SHP77 treated with DMSO at 0.1 percent for 48 hours (cell line): Measurements from ENCODE around the gene NFE2L1.
"Not testable (repeated sequence)": the region's sequence is repeated elsewhere in the genome, so short reads cannot be mapped to it uniquely, and the experiment has no call there.

Experiments used
- DNase-seq: peaks from one replicate; lab custom pipeline; 2025; lab: John Stamatoyannopoulos, UW

Gene NFE2L1

DNA sequence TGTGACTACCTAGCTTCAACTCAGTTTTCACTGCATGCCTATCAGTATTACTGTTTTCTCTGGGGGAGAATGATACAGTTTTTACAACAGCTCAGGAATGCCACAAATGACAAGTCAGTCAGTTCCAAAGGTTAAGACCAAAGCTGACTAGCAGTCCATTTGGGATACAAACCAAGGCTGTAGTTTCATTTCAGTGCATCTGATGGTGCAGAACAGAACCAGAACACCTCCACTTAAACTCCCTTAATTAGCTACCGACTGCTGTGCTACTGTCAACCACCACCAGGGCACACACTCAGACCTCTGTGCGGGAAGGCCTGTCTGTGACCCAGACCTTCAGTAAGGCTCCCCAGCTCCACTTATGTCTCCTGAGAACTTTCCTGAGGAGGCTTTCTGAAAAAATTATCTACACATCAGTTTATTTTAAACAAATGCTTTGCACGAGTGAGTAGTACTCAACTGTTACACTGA, 20.4 kb downstream of the NFE2L1 start:
- no peak for DNase-seq

DNA sequence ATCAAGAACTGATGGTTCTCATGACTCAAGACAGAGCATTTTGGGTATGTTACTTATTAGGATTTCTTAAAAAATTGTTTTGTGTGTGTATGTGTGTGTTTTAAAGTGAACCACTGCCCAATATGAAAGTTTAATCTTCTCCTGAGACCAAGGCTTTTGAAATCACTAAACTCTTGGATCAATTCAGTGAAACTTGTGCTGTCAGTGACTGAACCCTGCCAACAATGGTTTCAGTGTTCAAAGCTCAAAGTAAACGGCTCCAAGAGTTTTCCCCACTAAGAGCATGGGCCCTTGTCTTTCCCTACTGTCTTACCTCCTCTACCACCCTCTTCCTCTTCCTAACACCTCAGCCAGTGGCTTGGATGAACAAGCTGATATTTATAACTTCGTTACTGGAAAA, 22.0 kb downstream of the NFE2L1 start:
- no peak for DNase-seq

DNA sequence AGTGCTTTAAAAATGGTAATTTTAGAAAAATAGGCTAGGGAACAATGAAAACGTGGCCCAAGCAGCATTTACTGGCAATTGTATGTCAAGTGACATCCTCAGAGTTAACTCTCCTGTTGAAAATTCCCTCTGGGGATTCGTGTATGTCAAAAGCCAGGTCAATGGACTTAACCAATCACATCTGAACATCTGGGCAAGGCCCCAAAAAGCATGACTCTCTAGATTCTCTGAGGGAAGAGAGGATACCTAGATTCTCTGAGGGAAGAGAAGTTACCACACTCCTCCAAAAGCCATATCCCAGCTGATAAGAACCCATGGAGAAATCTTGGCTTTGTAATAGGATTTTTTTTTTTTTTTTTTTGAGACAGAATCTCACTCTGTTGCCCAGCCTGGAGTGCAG, 23.5 kb downstream of the NFE2L1 start:
- DNase-seq, result no peak

DNA sequence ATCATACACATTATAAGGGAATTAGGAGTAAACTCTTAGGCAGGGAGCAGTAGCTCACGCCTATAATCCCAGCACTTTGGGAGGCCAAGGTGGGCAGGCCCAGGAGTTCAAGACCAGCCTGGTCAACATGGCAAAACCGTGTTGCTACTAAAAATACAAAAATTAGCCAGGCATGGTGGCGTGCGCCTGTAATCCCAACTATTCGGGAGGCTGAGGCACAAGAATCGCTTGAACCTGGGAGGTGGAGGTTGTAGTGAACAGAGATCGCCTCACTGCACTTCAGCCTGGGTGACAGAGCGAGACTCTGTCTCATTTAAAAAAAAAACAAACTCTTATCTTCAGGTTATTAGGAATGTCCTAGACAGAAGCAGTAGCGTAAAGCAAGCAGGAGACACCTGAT, 24.7 kb downstream of the NFE2L1 start:
- DNase-seq, result not testable (repeated sequence)

DNA sequence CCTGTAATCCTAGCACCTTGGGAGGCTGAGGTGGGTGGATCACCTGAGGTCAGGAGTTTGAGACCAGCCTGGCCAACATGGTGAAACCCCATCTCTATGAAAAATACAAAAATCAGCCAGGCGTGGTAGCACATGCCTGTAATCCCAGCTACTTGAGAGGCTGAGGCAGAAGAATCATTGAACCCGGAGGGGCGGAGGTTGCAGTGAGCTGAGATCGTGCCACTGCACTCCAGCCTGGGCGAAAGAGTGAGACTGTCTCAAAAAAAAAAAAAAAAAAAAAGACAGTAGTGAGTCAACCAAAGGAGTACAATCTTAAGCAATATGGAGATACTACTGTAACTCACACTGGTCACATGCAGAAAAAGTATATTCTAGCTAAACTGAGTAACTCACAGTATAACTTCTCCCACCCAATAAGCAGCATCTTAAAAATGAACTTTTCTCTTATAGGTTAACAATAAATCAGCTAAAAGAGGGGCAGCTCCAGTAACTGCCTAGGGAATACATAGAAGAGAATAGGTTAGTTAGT, 25.5 kb downstream of the NFE2L1 start:
- not testable (repeated sequence) for DNase-seq

DNA sequence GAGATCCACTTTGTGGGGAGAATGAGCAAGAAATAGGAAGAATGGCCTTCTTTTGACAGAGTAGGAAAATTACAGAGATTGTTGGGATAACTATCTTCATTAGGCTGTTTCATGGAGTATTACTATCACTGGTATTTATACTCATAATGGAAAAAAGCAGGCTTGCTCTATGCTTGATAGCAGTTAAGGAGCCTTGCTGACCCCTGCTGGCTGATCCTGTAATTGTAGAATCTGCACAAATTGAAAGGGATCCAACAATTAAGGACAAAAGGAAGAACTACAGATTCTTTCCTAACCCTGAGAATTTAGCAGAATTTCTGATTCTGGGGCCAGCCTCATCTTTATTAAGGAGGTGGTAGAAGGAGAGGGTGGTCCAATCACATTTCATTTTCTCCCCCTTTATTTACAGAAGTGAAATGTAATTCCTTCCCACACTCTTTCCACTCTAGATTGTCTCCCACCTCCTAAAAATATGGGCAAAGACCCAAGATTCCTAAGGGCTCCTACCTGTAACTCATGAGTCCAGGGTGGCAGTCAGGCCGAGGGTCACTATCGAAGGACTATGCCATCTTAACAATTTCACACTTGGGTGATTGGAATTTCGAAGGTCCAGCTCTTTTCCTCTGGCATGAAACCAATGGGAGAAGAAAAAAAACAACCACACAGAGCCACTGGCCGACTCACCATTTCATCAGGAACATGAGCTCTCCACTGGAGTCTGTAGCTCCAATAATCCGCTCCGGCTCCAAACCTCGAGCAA, 26.3 kb downstream of the NFE2L1 start:
- DNase-seq, result peak; percentile 25

DNA sequence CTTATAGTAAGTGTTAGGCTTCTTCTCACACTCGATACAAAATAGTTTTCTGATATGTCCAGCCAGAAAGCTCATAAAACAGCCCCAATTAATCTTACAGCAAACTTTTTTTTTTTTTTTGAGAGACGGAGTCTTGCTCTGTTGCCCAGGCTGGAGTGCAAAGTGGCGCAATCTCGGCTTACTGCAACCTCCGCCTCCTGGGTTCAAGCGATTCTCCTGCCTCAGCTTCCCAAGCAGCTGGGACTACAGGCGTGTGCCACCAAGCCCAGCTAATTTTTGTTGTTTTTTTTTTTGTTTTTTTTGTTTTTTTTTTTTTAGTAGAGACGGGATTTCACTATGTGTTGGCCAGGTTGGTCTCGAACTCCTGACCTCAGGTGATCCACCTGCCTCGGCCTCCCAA, 29.0 kb downstream of the NFE2L1 start:
- not testable (repeated sequence) for DNase-seq

DNA sequence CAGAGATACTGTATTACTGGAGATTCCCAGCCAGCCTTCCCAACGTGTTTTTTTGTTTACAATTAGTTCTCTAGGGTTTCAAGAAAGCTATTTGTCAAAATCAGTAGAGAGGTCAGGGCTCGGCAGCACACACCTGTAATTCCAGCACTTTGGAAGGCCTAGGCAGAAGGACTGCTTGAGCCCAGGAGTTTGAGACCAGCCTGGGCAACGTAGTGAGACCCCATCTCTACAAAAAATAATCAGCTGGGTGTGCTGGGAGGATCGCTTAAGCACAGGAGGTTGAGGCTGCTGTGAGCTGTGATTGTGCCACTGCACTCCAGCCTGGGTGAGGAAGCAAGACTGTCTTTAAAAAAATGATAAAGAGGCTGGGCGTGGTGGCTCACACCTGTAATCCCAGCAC, 33.7 kb downstream of the NFE2L1 start:
- DNase-seq, result no peak

DNA sequence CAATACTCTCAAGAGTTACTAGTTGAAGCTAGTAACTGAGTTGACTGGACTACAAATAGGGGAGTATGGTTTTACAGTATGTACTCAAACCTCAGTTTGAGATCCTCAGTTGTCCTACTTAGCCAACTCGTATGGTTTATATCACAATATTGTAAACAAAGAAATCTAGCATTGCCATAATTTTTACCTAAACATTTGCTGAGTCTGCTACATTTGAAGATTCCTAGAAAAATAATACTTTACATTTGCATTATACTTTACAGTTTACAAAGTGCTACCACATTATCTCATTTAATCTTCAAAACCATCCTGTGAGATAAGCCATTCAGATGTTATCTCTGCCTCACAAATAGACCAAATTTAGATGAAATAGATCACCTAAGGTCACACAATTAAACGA, 36.8 kb downstream of the NFE2L1 start:
- DNase-seq, result no peak

DNA sequence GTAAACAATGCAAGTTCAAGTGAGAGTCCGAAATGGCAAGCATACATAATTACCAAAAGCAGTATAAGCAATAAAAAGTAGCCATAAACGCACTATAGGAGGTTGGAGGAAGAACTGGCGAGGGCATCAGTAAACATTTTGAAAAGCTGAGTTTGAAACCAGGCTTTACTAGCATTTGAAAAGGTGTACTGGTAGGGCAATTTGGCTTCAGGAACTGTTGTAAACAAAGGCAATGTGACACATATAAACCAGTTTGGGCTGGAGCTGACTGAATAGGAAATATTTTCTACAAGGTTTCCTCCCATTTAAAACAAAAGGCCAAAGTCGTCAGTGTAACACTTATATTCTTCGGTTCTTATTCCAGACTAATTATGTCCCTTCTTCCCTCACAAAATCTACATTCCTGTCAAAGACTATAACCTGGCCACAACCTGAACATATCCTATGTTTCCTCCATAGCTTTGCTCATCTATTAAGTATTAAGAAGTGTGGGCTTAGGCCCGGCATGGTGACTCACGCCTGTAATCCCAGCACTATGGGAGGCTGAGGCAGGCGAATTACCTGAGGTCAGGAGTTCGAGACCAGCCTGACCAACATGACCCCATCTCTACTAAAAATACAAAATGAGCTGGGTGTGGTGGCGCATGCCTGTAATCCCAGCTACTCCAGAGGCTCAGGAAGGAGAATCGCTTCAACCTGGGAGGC, 45.3 kb downstream of the NFE2L1 start:
- DNase-seq, result no peak

DNA sequence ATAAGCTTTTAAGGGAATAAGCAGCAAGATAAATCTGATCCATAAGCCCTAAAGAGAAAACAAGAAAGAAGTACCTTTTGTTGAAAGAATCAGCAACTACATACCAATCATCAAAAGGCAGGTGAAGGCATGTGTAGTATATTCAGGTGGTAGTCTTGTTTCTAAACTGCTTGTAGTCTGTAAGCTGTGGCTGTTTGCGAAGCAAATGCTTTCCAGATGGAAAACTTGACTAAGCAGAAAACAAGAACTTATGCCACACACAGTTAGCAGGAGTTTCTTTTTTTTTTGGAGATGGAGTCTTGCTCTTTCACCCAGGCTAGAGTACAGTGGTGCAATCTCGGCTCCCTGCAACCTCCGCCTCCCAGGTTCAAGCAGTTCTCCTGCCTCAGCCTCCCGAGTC, 47.5 kb downstream of the NFE2L1 start:
- DNase-seq, result no peak

DNA sequence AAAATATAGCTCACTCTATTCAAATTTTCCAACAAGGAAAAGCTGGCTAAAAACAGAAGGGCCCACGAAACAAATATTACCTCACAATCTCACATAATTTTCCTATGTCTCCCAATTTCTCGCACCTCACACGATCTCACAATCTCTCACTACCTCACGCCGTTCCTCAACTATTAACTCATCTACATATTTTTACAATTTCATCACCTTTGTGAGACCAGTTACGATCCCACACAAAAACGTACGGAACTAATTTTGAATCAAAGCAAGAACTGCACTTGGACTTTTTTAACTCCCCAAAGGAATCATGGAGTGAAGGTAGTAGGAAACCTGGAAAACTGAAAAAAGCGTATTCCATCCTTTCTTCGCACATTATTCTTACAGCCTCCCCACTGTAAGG, 52.0 kb downstream of the NFE2L1 start:
- DNase-seq, result no peak

DNA sequence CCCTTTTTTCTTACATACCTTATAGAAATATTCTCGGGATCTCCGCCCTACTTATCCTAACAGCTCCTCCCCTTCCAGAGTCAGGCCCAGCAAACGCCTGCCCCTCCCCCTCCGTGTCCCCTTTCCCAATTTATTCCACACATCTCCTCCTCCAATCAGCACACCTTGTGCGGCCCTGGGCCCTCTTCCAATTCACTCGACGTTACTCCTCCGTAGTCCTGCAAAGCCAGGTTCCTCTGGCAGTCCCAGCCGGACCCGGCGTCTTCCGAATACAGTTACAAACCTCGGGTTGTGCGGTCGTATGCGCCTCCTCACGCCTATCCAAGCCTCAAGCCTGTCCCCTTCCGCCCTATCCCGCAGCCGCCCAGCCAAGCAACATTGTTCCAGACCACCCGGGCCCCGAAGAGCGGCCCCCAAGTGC, 52.4 kb downstream of the NFE2L1 start:
- DNase-seq, result peak; percentile 22

DNA sequence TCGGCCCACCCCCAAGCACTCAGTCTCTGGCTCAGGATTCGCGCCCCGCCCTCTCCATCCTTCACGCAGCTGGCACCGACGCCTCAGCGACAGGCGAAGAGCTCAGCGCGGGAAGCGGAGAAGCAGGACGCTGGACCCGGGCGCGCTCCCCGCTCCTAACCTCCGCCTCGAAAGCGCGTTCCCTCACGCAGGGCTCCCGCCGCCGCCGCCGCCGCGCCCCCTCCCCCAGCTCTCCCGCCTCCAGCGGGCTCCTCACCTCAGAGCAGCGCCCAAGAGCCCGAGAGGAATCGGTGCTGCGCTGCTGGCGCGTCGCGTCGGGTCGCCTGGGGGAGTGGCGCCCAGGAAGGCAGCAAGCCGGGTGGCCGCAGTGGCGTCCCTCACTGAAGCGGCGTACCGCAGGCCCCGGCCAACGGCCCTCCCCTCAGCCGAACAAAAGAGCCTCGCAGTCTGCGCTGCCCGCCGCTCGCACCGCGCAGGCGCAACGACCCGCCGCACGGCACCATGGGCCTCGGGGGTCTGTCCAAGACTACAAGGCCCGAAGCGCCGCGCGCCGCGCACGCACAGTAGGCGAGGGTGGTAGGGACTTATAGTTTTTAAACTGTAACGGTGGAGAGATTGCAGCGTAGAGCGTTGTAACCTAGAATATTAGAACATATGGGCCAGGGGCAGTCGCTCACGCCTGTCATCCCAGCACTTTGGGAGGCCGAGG, 53.0 kb downstream of the NFE2L1 start, which contains the start of gene CBX1:
CBX1 (minus strand) TSS at position 467 of the 709 bp plus-strand sequence. CDS start 24,474 bp downstream, outside the sequence.
- peak; percentile 91 for DNase-seq

DNA sequence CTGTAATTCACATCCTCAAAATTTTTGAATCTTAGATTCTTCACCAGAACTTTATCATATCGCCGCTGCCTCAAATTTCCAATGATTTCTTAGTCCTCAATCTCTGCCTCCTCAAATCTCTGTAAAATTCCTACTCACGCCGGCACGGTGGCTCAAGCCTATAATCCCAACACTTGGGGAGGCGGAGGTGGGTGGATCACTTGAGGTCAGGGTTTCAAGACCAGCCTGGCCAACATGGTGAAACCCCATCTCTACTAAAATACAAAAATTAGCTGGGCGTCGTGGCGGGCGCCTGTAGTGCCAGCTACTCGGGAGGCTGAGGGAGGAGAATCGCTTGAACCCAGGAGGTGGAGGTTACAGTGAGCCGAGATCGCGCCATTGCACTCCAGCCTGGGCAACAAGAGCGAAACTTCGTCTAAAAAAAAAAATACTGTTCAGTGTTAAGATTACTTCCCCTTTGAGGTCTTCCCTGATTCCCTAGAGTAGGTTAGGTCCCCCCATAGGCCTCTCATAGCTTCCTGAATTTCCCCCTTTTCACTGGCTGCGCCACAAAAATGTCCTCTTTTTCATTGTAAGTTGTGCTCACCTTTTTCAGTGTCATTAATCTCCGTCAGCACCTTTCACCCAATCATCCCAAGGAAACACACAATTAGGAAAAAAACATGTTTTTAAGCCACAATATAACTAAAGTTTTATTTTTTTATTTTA, 54.0 kb downstream of the NFE2L1 start:
- DNase-seq, result no peak

DNA sequence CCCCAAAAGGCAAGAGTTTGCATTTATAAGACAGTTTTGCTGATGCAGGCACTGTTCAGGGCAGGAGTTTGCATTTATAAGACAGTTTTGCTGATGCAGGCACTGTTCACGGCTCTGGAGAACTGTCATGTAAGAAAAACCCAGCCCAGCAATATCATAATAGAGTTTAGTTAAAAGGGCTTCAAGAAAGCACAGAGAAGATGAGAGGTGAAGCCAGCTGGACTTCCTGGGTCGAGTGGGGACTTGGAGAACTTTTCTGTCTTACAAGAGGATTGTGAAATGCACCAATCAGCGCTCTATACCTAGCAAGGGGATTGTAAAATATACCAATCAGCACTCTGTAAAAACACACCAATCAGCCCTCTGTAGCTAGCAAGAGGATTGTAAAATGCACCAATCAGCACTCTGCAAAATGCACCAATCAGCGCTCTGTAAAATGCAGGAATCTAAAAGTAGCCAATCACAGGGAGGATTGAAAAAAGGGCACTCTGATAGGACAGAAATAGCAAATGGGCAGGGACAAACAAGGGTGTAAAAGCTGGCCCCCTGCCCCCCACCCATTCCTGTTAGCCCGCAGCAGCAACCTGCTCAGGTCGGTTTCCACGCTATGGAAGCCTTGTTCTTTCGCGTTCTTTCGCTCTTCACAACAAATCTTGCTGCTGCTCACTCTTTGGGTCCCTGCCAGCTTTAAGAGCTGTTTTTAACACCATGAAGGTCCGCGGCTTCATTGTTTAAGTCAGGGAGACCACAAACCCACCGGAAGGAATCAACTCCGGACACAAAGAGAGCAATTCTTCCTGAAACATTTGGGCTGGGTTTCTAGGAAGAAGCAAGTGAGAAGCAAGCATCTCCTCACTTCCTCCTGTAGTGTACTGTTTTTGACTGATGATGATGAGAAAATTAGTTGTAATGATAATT, 54.9 kb downstream of the NFE2L1 start:
- DNase-seq, result no peak

DNA sequence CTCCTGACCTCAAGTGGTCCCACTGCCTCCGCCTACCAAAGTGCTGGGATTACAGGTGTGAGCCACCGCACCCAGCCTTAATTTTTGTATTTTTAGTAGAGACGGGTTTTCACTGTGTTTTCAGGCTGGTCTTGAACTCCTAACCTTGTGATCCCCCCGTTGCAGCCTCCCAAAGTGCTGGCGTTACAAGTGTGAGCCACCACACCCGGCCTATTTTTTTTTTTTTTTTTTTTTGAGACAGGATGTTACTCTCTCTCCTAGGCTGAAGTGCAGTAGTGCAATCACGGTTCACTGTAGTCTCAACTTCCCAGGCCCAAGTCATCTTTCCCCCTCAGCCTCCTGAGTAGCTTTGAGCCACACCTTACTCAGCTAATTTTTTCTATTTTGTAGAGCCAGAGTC, 56.3 kb downstream of the NFE2L1 start:
- DNase-seq, result no peak

DNA sequence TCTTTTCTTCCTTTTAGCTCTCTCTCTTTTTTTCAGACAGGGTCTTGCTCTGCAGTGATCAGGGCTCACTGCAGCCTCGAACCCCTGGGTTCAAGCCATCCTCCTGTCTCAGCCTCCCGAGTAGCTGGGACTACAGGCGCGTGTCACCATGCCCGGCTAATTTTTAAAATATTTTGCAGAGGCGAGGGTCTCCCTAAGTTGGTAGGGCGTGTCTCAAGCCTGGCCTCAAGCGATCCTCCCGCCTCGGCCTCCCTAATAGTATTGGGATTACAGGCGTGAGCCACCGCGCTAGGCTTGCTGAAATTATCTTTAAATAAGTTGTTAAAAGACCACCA, 58.6 kb downstream of the NFE2L1 start:
- no peak for DNase-seq

DNA sequence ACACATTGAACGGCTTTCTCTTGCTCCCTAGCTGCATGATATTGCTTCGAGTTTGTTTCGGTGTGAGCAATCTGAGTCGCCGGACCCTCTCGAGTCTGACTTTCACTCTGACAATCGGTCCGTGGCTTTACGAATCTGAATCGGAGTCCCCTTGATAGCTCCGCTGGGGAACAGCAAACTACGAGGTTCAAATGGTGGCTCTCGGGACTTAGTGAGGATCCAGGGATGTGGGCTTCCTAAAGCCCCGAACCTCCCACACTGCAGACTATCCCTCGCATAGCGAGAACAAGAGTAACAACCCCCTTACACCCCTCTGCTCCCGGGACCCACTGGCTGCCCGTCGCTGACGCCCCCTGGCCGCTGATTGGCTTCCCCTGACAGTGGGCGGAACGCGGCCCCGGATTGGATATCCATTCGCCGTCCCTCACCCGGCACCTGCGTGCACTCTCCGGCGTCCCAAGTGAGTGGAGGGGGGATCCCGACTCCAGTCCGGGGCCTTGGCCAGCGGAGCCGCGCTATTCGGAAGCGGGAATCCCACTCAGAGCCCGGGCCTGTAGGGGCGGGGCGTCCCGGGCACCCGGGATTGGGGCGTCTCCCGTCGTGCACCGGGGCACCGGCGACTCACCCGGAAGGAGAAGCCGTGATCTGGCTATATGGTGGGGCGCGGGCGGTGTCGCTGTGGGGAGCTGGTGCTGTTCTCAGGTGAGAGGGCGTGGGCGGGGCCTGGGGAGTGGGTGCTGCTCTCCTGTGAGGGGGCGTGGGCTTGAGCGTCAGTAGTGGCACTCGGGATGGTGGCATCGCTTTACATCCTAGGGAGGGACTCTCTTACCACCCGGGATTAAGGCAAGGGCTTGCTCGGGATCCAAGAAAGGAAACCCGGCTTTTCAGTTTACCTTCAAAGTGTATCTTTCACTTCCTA, 59.2 kb downstream of the NFE2L1 start, which contains the start of gene SNX11:
SNX11 (plus strand) TSS at position 630 of the 919 bp plus-strand sequence. CDS start 4,278 bp downstream, outside the sequence.
- peak; percentile 93 for DNase-seq

DNA sequence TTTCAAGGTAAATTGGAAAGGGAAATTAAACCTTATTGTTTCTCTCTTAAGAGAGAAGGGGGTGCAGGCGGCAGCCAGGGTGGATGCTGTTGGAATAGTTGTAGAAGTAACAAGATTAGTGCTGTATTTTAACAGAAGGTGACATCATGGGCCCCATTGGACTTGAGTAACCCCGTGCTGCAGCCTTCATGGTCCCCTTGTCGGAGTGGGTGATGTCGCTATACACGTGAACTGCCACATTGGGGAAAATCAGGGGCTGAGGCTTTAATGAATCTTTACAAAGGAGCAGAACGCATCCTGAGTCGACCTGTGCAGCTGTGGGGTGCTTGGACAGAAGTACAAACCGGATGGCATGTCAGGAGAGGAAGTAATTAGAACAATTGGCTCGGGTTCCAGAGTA, 62.6 kb downstream of the NFE2L1 start:
- DNase-seq, result no peak
